CD4-positive, alpha-beta T cell treated with Interleukin-15 for 1 hour (primary cell): Measurements from ENCODE around the gene ENOSF1.

Source experiments
- DNase-seq: peaks from one replicate; pipeline ENCODE4 v3.0.0-alpha.2; 2020

The ENOSF1 gene

DNA sequence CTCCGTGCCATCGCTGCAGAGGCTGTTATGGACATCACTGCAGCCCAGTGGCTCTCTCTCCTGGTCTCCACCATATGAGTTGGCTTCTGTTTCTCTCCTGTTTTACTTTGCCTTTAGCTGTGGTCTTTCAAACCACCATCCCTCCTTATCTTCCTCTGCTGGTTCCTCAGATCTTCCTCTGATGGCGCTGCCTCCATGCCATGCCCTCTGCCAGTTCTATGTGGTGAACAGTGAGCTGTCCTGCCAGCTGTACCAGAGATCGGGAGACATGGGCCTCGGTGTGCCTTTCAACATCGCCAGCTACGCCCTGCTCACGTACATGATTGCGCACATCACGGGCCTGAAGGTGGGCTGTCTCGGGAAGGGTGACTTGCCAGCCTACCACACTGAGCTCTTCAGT, 41.9 kb downstream of the ENOSF1 start:
- no peak for DNase-seq

DNA sequence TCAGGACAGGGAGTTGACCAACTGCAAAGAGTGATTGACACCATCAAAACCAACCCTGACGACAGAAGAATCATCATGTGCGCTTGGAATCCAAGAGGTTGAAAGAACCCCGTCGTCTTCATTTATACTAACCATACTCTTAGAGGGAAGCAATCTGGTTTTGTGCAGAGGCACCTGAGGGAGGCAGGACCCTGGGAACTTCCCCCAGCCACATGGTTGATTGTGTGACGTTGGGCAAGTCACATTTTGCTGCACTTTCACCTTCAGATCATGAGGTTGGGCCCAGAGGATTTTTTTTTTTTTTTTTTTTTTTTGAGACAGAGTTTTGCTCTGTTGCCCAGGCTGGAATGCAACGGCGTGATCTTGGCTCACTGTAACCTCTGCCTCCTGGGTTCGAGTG, 43.4 kb downstream of the ENOSF1 start:
- no peak for DNase-seq

DNA sequence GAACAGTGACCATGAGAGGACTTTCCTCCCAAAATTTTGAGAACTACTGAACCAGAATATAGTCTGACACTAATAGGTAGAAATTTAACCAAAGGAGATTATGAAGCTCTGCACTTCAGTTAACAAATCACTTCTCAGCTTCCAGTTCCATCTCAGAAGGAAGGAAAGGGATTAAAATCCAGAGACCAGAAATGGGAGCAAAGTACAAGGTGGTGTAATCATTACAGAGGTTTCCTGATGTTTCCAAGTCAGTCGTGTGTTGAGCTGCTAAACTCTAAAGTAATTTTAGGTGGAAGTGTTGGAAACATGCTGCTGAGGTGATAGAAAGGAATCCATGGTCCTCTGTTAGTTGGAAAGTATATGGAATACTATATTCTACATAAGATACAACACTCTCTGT, 44.2 kb downstream of the ENOSF1 start:
- DNase-seq, result no peak

DNA sequence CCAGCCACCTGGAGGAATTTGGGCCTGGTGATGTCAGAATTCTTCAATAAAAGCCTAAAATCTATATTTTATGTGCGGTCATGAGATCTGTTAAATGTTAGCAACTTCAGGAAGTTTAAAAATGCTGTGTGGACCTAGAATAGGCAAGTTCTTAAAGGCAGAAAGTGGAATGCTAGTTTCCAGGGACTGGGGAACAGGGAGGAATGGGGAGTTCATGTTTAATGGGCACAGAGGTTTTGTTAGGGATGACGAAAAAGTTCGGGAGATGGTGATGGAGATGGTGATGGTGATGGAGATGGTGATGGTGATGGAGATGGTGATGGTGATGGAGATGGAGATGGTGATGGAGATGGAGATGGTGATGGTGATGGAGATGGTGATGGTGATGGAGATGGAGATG, 45.8 kb downstream of the ENOSF1 start:
- DNase-seq, result no peak

DNA sequence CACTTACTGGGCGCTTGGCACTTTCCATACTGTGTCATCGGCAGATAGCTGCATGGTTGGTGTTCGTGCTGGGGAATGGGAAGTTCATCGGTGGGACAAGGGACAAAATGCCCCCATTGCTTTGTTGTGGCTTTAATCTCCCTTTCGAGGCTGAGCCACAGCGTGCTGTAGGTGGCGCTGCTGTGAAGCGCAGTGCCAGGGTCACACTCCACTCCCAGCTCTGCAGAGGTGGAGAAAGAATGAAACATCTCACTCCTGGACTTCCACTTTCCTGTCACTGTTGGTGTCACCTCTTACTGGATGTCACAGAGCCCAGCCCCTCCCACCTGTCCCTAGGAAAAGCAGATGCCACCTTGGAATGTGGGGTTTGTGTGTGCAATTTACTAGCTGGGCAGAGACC, 46.3 kb downstream of the ENOSF1 start:
- DNase-seq, result no peak

DNA sequence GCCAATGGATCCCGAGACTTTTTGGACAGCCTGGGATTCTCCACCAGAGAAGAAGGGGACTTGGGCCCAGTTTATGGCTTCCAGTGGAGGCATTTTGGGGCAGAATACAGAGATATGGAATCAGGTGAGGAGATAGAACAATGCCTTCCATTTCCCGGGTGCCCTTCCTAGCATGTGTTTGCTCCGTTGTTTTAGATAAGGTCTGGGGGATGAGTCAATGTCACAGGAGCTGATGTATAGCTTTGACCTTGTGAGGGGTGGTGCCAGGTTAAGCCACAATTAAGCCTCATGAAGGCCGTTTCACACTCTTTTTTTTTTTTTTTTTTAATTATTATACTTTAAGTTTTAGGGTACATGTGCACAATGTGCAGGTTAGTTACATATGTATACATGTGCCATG, 50.2 kb downstream of the ENOSF1 start:
- no peak for DNase-seq

DNA sequence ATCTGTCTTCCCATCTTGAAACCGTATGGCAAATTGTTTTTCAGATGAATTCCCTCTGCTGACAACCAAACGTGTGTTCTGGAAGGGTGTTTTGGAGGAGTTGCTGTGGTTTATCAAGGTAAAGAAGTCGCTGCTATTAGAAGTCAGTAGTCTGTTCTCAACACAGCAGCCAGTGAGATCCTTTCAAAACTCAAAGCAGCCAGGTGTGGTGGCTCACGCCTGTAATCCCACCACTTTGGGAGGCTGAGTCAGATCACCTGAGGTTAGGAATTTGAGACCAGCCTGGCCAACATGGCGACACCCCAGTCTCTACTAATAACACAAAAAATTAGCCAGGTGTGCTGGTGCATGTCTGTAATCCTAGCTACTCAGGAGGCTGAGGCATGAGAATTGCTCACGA, 52.8 kb downstream of the ENOSF1 start:
- no peak for DNase-seq

DNA sequence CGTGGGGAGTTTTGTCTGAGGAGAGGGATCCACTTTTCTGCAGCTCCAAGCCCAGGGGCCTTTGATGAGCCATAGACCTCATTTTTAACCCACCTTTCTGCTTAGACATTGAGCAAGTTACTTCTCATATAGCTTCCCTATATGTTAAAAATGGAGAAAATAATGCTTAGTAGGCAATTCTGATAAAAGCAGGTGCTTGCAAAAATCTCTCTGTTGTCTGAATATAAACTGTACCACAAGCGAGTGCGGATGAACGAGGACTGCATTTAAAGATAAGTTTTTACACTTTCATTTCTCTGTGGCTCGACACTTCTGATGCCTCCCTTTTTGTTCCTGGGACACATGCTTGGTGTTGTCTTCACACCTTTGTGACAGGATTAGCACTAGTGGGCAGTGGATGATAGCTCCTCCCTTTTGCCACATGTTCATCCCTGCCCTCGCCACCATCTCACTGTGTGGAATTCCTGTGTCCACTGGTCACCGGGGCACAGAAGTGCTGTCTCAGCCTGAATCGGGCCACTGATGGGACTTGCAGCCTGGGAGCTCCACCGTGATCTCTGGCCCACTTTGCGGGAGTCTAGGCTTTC, 53.4 kb downstream of the ENOSF1 start:
- no peak for DNase-seq

DNA sequence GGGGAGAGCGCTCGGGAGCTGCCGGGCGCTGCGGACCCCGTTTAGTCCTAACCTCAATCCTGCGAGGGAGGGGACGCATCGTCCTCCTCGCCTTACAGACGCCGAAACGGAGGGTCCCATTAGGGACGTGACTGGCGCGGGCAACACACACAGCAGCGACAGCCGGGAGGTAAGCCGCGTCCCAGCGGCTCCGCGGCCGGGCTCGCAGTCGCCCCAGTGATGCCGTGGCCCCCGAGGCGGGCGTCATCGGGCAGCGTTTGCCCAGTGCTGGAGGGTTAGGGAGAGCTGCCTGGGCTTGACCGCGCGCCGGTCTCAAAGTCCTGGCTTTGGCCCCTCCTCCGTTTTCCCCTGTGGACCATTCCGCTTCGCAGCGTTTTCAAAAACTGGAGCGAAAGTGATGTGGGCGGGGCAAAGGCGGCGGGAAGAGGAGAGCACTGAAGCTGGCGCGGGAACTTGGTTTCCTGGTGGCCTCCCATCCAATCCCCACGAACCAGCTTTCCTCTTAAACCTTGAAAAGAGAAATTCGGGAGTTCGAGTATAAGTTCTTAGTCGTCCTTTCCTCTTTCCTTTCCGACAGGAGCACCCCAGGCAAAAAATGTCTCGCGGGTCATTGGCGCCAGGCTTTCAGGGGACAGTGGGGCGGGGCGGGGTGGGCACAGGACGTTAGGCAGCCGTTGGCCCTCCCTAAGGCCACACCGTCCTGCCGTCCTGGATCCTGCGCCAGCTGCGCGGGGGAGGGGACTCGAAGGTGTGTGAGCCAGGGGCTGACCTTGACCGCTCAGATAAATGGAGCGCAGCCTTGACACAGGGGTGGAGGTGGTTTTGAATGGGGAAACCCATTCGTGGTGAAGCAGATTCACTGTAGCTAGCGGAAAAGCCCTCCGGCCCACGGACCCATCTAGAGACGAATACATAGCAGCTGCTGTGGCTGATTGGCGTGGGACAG, 54.2 kb downstream of the ENOSF1 start:
- DNase-seq, result peak; percentile 45

DNA sequence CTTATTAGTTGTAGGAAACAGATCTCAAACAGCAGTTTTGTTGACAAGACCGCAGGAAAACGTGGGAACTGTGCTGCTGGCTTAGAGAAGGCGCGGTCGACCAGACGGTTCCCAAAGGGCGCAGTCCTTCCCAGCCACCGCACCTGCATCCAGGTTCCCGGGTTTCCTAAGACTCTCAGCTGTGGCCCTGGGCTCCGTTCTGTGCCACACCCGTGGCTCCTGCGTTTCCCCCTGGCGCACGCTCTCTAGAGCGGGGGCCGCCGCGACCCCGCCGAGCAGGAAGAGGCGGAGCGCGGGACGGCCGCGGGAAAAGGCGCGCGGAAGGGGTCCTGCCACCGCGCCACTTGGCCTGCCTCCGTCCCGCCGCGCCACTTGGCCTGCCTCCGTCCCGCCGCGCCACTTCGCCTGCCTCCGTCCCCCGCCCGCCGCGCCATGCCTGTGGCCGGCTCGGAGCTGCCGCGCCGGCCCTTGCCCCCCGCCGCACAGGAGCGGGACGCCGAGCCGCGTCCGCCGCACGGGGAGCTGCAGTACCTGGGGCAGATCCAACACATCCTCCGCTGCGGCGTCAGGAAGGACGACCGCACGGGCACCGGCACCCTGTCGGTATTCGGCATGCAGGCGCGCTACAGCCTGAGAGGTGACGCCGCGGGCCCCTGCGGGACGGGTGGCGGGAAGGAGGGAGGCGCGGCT, 55.0 kb downstream of the ENOSF1 start, which contains the start of gene TYMS:
Gene TYMS, plus strand, starts transcription at position 343 of the 690 bp plus-strand sequence. Its CDS starts 90 bp downstream, at position 433.
- DNase-seq, result no peak

DNA sequence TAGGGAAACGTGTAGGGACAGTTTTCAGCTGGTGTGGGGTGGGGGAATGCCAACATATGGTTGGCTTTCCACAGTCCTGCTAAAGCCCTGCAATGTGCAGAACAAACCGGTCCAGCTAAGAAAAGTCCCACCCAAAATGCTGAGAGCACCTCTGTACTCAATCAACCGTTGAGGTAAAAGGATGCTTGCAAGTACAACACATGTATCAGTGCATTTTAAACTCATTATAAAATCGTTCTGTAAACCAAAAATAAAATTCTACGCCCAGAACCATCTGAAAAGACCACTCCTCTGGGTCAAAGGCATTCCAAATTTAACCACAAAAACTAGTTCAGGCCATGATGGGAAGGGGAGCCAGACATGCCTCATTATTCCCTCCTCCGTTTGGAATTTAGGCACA, 57.0 kb downstream of the ENOSF1 start:
- DNase-seq, result no peak

DNA sequence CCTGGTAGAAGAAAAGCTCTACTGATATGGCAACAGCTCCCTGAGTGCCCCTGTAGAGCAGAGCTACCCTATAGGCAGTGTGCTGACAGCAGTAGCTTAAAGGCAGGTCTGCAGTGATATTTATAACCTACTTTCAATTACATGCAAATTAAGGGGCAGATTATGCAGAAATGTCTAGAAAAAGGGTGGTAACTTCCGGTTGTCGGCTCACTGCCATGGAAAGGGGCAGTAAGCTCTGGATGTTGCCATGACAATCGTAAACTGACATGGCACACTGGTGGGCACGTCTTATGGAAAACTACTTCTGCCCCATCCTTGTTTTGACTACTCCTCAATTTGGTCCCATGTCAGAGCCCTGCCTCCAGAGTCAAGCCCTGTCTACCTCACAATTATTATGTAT, 57.8 kb downstream of the ENOSF1 start:
- no peak for DNase-seq

DNA sequence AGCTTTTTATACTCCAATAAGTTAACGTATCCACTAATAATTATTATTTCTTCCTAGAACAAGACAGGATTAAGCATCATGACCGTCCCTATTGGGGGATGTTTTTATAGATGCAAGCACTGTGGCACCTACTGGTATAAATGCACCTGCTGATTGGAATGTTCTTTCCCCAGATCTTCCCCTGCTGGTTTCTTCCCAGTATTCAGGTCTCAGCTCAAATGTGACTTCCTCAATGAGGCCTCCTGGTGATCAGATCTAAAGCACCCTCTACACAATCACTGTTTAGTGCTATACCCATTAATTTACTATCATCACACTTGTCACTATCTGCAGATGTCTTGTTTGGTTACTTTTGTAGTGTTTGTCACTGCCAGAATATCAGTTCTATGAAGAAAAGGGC, 58.9 kb downstream of the ENOSF1 start:
- DNase-seq, result no peak

DNA sequence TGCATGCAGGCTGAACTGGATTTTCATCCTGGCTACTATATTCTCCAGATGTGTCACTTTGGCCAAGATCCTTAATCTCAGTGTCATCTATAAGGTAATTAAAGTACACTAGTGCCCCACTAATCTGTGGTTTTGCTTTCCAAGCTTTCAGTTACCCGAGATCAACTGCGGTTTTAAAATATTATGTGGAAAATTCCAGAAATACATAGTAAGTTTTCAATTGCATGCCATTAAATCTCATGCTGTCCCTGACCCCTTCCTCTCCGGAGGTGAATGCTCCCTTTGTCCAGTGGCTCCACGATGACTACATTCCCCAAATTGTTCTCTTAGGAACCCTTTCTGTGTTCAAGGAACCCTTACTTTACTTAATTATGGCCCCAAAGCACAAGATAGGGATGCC, 60.3 kb downstream of the ENOSF1 start:
- DNase-seq, result no peak

DNA sequence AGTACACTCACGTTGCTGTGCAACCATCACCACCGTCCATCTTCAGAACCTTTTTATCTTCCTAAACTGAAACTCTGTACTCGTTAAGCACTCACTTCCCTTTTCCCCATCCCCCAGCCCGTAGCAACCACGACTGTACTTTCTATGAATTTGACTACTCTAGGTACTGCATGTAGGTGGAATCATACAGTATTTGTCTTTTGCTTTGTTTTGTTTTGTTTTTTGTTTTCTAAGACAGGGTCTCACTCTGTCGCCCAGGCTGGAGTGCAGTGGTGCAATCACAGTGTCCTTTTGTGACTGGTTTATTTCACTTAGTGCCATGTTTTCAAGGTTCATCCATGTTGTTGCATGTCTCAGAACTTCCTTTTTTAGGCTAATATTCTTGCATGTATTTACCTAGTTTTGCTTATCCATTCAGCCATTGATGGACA, 62.0 kb downstream of the ENOSF1 start:
- DNase-seq, result no peak

DNA sequence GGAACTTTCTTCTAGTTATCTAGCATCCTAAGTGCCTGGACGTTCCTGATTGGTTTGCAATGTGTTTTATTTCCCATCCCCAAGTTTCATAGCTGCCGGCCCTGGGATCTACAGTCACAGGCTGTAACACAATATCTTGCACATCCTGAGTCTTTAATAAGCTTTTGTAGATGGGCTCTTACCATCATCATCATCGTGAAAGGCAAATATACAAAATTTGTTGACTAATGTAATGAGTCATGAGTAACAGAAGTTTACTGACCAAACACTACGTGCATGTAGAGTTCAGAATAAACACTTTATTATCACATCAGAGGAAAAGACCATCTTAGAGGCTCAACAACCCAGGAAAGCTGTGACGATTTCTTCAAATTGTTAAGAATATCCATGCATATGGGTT, 63.1 kb downstream of the ENOSF1 start:
- no peak for DNase-seq

DNA sequence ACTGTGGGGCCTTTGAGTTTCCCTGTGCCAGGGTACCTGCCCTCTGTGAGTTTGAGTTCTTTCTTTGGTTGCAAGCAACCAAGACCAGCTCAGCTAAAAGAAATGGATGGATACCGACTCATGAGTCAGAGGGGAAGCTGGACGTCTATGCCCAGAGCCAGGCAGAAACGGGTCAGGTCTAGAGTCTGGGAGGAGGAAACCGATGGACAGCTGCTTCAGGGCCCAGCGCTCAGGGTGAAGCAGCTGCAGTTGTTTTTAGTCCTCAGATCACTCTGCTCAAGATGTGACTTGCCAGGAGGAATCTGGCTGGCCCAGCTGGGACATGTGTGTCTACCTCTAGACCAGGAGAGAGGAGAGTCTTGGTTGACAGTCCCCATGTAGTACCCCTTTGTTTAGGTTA, 65.1 kb downstream of the ENOSF1 start:
- no peak for DNase-seq

DNA sequence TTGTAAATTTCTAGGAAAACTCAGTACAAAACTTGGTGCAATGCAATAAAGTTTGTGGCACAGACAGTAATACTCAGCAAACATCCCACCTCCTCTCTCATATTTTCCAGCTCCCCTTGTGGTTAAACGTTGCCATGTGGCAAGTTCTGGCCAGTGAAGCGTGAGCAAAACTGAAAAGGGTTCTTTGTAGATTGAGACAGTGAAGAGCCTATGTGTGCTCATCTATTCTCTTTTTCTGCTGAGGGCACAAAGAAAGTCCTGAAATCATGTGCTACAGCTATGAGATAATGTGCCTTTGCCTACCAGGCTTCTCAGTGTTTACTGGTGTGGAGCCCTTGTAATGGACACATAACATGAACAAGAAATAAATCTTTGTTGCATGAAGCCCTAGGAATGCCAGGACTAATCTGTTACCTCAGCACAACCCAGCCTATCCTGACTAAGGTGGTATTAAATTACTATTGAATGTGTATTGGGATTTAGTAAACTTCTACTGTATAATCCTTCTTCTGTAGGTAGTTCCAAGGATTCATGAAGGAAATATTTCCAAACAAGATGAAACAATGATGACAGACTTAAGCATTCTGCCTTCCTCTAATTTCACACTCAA, 67.9 kb downstream of the ENOSF1 start:
- no peak for DNase-seq

DNA sequence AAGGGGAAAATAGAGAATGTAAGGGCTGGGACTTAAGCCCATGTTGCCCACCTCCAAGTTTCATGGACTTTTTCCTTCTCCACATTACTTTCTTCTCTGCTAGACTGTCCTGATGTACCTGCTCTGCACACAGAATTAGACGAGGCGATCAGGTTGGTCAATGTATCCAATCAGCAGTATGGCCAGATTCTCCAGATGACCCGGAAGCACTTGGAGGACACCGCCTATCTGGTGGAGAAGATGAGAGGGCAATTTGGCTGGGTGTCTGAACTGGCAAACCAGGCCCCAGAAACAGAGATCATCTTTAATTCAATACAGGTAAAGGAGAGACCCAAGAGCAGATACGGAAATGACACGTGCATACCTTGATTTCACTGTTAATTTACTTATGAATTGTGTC, 71.2 kb downstream of the ENOSF1 start:
- no peak for DNase-seq

DNA sequence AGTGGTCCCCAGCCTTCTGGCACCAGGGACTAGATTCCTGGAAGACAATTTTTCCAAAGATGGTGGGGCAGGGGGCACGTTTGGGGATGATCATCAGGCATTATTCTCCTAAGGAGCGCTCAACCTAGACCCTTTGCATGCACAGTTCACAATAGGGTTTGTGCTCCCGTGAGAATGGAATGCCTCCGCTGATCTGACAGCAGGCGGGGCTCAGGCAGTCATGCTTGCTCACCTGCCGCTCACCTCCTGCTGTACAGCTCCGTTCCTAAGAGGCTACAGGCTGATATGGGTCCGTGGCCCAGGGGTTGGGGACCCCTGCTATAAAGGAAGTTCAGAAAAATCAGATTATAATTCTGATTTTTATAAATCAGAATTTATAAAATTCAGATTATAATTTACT, 77.3 kb downstream of the ENOSF1 start:
- no peak for DNase-seq

DNA sequence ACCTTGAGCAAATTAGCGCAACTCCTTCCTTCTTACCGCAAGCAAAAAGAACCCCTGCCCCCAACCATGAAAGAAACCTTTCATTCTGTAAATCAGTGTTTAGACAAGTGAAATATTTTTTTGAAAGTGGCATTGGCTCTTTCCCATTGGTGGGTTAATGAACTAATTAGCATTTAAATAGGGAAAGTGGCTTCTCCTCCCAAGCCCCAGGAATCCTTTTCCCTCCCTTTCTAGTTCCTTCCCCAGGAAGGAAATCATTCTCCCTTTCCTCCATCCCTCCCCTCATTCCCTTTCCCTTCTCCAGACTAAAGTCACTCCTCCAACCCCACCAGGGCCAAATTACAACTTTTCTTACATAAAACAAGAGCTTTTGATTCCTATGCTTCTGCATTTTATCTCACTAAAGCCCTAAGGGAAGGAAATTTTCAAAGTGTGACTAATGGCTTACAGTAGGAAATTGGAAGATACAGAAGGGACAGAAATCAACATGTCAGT, 77.8 kb downstream of the ENOSF1 start:
- no peak for DNase-seq

DNA sequence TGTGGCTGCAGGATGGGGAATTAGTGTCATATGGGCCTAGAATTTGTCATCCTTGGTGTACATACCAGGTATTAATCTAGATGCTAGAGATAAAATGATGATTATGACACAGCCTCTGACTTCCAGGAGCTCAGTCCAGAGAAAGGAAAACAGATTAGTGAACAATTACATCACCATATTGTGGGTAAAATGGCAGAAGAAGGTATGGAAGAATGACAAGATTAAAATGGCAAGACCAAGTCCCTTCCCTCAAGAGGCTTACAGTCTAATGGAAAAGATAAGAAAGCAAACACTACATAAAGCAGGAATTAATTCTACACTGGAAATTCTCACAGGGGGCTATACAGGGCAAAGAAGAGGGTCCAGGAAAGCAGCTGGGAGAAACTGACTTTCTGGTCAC, 80.9 kb downstream of the ENOSF1 start:
- no peak for DNase-seq
